Endothelial cell of umbilical vein (primary cell): Measurements from ENCODE around the gene TLCD4.

ENCODE experiments used
- CTCF ChIP-seq, 2 donors: IDR thresholded peaks; 1 replicate in 1 of 2; 2 replicates in 1 of 2; pipeline ENCODE4 v1.5.1; 2011; ENCODE audit warnings: low read length in 2 of 2, mild to moderate bottlenecking in 2 of 2, moderate library complexity in 2 of 2, control low read depth in 1 of 2, inconsistent platforms in 1 of 2, low read depth in 1 of 2; ENCODE audit not compliant: insufficient read depth in 1 of 2; ENCODE audit errors: extremely low read depth in 1 of 2
- TF ChIP-seq, protein P1 (sequence below): IDR thresholded peaks from 2 replicates; pipeline ENCODE4 v1.6.1; 2011; ENCODE audit not compliant: insufficient read depth, insufficient read length

- TF ChIP-seq CTCF (IDR thresholded peaks at IDR 0.05; ENCODE audit: extremely low read depth in 1 of 2, insufficient read depth in 1 of 2, low read depth in 1 of 2, low read length in 2 of 2) = no peak
- TF ChIP-seq, protein P1, sequence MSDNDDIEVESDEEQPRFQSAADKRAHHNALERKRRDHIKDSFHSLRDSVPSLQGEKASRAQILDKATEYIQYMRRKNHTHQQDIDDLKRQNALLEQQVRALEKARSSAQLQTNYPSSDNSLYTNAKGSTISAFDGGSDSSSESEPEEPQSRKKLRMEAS = no peak
These were observed 23.9 kb upstream of the TLCD4 start for GRCh38 chr1:95093296-95093695.
